Measurements from ENCODE around the gene CDC42.
A peak's percentile ranks its signal among the peaks of the same experiment; 100 is the strongest.
"Not testable (repeated sequence)": the region's sequence is repeated elsewhere in the genome, so short reads cannot be mapped to it uniquely, and the experiment has no call there.

Gene CDC42

DNA sequence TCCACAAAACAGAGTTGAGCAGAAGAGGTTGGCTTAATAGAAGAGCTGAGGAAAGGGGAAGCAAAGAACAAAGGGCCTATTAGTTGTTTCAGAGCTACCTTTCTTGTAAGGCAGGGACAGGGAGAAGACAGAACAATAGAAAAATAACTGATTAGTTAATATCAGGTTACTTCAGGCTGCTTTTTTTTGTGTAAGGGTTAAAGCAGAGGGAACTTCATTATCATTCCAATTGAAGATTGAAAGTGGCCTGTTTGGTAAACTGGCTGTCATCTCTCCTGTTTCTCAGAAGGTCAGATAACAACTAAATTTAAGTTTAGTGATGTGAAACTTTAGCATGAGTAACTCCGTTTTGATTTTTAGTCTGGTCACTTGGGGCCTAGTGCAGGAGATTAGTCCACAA is 22.3 kb downstream of the CDC42 start:
- DNase-seq (ENCODE audit: low spot score): no peak

- DNase-seq (ENCODE audit: low spot score): no peak
Measured at GRCh38 chr1:22075718-22076117, 23.2 kb downstream of the CDC42 start.

DNA sequence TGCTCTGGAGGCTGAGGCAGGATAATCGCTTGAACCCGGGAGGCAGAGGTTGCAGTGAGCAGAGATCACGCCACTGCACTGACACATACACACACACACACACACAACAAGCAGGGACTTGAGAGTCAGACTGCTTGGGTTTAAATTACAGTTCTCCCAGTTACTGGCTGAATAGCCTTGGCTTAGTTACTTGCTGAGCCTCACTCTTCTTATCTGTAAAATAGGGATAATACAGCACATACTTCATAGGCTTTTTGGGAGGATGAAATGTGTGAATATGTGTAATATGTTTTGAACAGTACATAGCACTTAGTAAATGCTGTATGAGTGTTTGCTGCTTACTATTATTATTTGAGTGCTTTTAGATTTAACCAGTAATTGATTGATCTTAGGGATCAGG is 23.8 kb downstream of the CDC42 start:
- DNase-seq (ENCODE audit: low spot score): no peak

DNA sequence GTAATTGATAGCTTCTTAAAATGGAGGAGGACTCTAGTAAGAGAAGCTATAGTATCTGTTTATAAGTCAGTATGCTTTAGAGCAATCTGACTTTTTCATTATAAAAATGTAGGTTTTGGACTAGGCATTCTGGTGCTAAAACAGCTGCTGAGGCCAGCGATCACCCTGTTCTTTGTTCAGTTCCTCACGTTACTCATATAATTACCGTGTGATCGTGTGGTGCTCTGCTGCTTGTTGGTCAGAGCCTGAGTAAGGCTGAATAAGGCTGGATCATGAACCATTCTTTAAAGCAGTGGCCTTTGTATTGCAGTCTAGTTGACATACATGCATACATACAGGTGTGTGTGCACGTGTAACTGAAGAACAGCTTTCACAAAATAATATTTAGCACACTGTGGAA is 25.2 kb downstream of the CDC42 start:
- DNase-seq (ENCODE audit: low spot score): peak; percentile 34

- DNase-seq (ENCODE audit: low spot score): no peak
Measured at GRCh38 chr1:22078133-22078532, 25.6 kb downstream of the CDC42 start.

DNA sequence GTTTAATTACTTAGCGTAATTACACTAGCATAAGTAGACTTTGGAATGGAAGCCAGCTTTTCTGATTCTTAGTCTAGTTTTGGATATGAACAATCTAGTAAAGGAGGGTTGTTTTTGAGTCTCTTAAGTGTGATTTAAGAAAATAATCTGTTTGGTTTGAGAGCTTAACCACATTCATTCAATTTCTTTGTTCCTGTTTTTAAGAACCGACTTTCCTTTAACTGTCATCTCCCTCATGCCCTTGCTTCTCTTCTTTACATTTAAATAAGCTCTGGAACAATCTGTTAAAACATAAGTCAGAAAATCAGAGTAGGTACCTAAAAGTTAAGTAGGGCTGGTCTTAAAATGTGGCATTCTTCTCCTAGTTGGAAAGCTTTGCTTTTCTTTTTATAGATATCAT is 27.7 kb downstream of the CDC42 start:
- DNase-seq (ENCODE audit: low spot score): no peak

DNA sequence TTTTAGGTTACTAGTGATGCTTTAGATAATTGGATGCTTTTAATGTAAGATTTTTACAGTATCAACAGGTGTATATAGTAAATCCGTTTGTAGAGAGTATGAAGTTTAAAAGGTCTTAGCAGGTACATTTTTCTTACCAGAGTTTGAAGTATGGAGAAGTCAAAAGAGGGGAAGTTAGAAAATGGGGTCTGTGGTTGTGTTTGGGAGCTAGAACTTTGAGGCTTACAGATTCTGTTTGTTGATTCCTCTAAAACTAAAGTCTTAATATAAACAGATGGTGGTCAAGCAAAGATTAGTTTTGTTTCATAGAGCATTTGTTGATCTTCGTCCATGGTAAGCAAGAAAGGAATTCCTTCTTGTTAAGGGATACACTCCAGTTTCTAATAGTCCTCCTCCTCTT is 35.8 kb downstream of the CDC42 start:
- DNase-seq (ENCODE audit: low spot score): no peak

GRCh38 chr1:22089134-22089571 is 36.6 kb downstream of the CDC42 start:
- DNase-seq (ENCODE audit: low spot score): no peak

DNA sequence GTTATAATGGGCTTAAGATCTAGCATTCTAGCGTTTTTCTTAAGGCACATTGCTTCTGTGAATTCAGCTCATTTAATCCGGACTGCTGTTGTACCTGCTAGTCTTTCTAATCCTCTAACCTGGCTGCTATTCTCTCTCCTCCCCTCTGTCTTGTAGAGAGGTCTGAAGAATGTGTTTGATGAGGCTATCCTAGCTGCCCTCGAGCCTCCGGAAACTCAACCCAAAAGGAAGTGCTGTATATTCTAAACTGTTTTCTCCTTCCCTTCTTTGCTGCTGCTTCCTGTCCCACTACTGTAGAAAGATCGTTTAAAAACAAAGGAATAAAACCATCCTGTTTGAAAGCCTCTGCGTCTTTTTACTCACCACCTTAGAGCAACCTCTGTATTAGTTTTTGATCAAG is 37.3 kb downstream of the CDC42 start:
- DNase-seq (ENCODE audit: low spot score): no peak

DNA sequence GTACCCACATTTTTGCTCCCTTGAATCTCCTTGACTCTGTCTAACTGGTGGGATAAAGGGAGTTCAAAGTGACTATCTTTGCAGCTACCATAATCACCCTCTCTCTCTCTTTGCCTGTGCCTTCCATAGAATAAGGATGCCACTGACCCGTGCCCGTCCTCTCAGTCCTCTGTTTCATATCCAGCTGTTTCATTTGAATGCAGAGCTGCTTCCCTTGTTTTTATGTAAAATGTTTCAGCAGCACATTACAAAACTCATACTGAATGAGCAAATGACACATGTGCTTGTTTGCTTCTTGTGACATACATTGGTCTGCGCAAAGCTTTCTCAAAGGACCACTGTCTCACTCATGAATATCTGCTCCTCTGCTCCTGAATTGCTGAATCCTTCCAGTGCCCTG is 38.4 kb downstream of the CDC42 start:
- no peak for DNase-seq (ENCODE audit: low spot score)

GRCh38 chr1:22092026-22092768 is 39.7 kb downstream of the CDC42 start:
- DNase-seq (ENCODE audit: low spot score): not testable (repeated sequence)

DNA sequence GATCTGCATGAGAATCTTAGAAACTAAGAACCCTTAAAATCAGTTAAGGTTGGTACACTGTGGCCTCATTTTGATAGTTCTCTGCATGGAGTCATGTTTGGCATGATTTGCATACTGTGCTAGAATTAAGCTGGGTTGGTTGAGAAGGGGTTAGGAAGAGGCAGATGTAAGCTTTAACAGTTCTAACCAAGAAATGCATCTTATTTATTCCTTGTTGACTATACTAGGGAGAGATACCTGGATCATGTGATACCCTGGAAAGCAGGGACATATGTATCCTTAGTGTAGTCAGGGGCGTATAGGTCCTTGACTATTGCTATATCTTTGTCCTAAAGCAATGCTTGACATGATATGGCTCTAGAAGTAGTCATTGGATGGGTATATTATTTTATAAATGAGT is 41.0 kb downstream of the CDC42 start:
- DNase-seq (ENCODE audit: low spot score): no peak

- no peak for DNase-seq (ENCODE audit: low spot score)
Measured at GRCh38 chr1:22096036-22096435, 43.5 kb downstream of the CDC42 start.

- DNase-seq (ENCODE audit: low spot score): no peak
Measured at GRCh38 chr1:22096463-22096862, 44.0 kb downstream of the CDC42 start.

DNA sequence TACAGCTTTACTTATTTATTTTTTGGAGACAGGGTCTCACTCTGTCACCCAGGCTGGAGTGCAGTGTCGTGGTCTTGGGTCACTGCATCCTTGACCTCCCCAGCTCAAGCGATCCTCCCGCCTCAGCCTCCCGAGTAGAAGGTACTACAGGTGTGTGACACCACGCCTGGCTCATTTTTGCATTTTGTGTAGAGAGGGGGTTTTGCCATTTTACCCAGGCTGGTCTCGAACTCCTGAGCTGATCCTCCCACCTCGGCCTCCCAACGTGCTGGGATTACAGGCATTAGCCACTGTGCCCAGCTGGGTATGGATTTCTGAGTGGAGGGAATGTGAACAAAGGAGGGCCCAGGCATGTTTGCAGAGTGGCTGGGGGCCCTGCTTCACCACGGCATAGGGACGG is 46.2 kb downstream of the CDC42 start:
- DNase-seq (ENCODE audit: low spot score): no peak

GRCh38 chr1:22100168-22100567 is 47.7 kb downstream of the CDC42 start:
- no peak for DNase-seq (ENCODE audit: low spot score)

GRCh38 chr1:22101199-22101598 is 48.7 kb downstream of the CDC42 start:
- DNase-seq (ENCODE audit: low spot score): no peak

- DNase-seq (ENCODE audit: low spot score): no peak
Measured at GRCh38 chr1:22101995-22102394, 49.5 kb downstream of the CDC42 start.

GRCh38 chr1:22102746-22103145 is 50.2 kb downstream of the CDC42 start:
- DNase-seq (ENCODE audit: low spot score): no peak

- DNase-seq (ENCODE audit: low spot score): no peak
Measured at GRCh38 chr1:22104094-22104493, 51.6 kb downstream of the CDC42 start.

DNA sequence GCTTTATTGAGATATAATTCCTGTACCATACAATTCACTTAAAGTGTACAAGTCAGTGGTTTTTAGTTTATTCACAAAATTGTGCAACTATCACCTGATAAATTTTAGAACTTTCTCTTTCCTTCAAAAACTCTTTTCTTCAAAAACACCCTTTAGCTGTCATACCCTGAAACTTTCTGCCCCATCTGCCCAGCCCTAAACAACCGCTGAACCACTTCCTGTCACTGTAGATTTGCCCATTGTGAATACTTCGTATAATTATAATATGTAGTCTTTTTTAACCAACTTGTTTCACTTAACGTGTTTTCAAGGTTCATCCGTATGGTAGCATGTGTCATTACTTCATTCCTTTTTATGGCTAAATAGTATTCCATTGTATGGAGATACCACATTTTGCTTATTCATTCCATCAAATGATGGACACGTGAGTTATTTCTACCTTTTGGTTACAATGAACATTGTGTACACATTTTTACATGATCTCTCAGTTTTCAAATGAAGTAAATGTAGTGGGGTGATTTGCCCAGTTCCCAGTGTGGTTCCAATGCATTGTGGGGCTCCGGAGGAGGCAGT is 52.4 kb downstream of the CDC42 start:
- DNase-seq (ENCODE audit: low spot score): no peak

GRCh38 chr1:22105611-22106207 is 53.2 kb downstream of the CDC42 start:
- DNase-seq (ENCODE audit: low spot score): peak; percentile 56

DNA sequence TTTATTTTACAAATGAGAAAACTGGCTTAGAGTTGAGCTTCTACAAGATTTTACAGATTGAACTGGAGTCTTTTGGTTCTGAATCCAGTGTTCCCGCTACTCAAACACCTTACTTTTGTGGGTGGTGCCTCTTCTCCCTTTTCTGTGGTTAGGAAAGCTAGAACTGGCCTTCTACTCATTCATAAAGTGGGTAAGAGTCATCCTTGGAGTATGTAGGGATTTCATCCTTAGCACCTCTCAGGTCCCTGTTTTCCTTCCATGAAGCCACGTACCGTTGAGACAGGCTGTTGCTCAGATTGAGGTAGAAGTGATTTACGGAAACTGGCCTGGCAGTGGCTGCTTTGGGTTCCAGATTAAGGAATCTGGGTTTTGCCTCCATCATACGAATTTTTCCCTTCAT is 54.6 kb downstream of the CDC42 start:
- no peak for DNase-seq (ENCODE audit: low spot score)

Data from AG08395 (cell line).